ENCODE data around the gene SH3BGR. TPM values are rescaled to one million over a fixed set of nuclear protein-coding genes. Genes with fewer than 3 reads are reported as not detected.

Gene SH3BGR
- total and polyA plus RNA-seq, 10 of the 15 experiments (the other 5 are each of a cell fraction or from before 2014, with no cell fraction given), result 0.45 to 3.5 (median 1.7) TPM

- intact Hi-C loops (cut with micrococcal nuclease; ENCODE audit: unreplicated experiment) (no loop called here), in situ Hi-C loops (cut with MboI) (no loop called here)
- Histone ChIP-seq H3K79me2 (ENCODE audit: control insufficient read depth, insufficient read depth, low read length) (no peaks in the 10 kb centered on the region), H4K20me1 (ENCODE audit: control insufficient read depth, insufficient read depth) (no peaks in the 10 kb centered on the region), H3K27me3 (replicated peaks in 1 of 2; ENCODE audit: control insufficient read depth in 2 of 2, insufficient read depth in 2 of 2, low read length in 1 of 2) (no peaks in the 10 kb centered on the region), H3K27ac (ENCODE audit: control insufficient read depth, insufficient read depth) (no peak overlapping the region), H3K4me2 (ENCODE audit: control insufficient read depth, insufficient read depth) (no peak overlapping the region), H3K36me3 (ENCODE audit: control insufficient read depth in 2 of 2, insufficient read depth in 2 of 2, low read length in 1 of 2) (no peaks in the 10 kb centered on the region), H3K9me3 (replicated peaks; ENCODE audit: control insufficient read depth, insufficient read depth, low read length) (no peaks in the 10 kb centered on the region), H3K4me1 (ENCODE audit: control insufficient read depth, insufficient read depth, low read length) (no peaks in the 10 kb centered on the region), H2AFZ (ENCODE audit: control insufficient read depth, low read depth, low read length) (no peak overlapping the region), H3K9ac (ENCODE audit: control insufficient read depth, insufficient read depth, low read length) (no peak overlapping the region), H3K4me3 (no peak overlapping the region)
- CTCF ChIA-PET, result no interaction called here
- DNase-seq (ENCODE audit: low read depth, low spot score) (no peak), ATAC-seq (no peak), FAIRE-seq (no peak)
- POLR2A ChIA-PET, result no interaction called here
- RAD21 ChIA-PET (ENCODE audit: unreplicated experiment), result no interaction called here
- SMC1A ChIA-PET (ENCODE audit: uncharacterized antibody, unreplicated experiment), result no interaction called here
- 45% methylated on average over 1 of the region's 1 CpG for WGBS (ENCODE audit: insufficient coverage, insufficient replicate concordance, low lambda C conversion rate, missing lambda C conversion rate)
- no peak for TF ChIP-seq RBBP5 (conservative IDR thresholded peaks at IDR 0.05)
- TF ChIP-seq IKZF2 (IDR thresholded peaks at IDR 0.05), result no peak
- TF ChIP-seq ZBED1 (IDR thresholded peaks at IDR 0.05; ENCODE audit: borderline replicate concordance), result no peak
- no peak for TF ChIP-seq JUND (IDR thresholded peaks at IDR 0.05; ENCODE audit: low read depth, low read length)
- TF ChIP-seq ESRRA (IDR thresholded peaks at IDR 0.05; ENCODE audit: low read length), result no peak
- no peak for TF ChIP-seq NBN (IDR thresholded peaks at IDR 0.05)
- no peak for TF ChIP-seq NFYA (IDR thresholded peaks at IDR 0.05; ENCODE audit: borderline replicate concordance, low read depth, low read length)
- no peak for TF ChIP-seq BCL3 (IDR thresholded peaks at IDR 0.05; ENCODE audit: borderline replicate concordance, insufficient read depth, low read depth, low read length, poor library complexity, severe bottlenecking)
- no peak for TF ChIP-seq MTA2 (IDR thresholded peaks at IDR 0.05; ENCODE audit: low read depth)
- TF ChIP-seq CBX3 (IDR thresholded peaks at IDR 0.05; ENCODE audit: borderline replicate concordance, low read depth), result no peak
- no peak for TF ChIP-seq ZSCAN29 (IDR thresholded peaks at IDR 0.05)
- TF ChIP-seq CHD1 (IDR thresholded peaks at IDR 0.05; ENCODE audit: low read depth, low read length), result no peak
- TF ChIP-seq FOXK2 (IDR thresholded peaks at IDR 0.05), result no peak
- no peak for TF ChIP-seq SREBF2 (IDR thresholded peaks at IDR 0.05; ENCODE audit: low read length)
- TF ChIP-seq ZNF24 (IDR thresholded peaks at IDR 0.05), result no peak
- TF ChIP-seq SMAD1 (IDR thresholded peaks at IDR 0.05; ENCODE audit: low read depth, partially characterized antibody), result no peak
- no peak for TF ChIP-seq ZNF592 (IDR thresholded peaks at IDR 0.05)
- BruUV-seq (replicated peaks), result no TSS peak
These were observed 62.0 kb downstream of the SH3BGR start for GRCh38 chr21:39513735-39514134.
